Islet of Langerhans (tissue), 1 donor: ENCODE results near the gene USP17L12.
"Not testable (repeated sequence)": the region's sequence is repeated elsewhere in the genome, so short reads cannot be mapped to it uniquely, and the experiment has no call there.

Experiments
- FAIRE-seq: peaks from one replicate; lab custom pipeline; 2011; peaks lifted over from hg19 to GRCh38; lab: Jason Lieb, UNC

The USP17L12 gene, protein sequence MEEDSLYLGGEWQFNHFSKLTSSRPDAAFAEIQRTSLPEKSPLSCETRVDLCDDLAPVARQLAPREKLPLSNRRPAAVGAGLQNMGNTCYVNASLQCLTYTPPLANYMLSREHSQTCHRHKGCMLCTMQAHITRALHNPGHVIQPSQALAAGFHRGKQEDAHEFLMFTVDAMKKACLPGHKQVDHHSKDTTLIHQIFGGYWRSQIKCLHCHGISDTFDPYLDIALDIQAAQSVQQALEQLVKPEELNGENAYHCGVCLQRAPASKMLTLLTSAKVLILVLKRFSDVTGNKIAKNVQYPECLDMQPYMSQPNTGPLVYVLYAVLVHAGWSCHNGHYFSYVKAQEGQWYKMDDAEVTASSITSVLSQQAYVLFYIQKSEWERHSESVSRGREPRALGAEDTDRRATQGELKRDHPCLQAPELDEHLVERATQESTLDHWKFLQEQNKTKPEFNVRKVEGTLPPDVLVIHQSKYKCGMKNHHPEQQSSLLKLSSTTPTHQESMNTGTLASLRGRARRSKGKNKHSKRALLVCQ

DNA sequence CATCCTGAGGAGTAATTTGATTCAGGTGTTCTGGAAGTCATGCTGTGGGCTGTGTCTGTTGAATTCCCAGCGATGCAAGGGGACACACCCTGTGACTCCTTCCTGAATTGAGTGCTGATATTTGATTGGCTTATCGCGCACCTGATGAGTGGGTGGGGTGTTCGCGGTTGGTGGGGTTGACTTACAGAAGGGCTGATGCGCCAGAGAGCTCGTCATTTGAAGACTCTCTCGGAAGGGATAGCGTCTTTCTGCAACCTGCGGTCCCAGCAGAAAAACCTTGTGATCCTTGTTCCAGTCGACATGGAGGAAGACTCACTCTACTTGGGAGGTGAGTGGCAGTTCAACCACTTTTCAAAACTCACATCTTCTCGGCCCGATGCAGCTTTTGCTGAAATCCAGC lies at the start of gene USP17L12:
USP17L12 (plus strand) TSS at position 301 of the 400 bp plus-strand sequence; CDS start at position 301, 0 bp downstream.
- FAIRE-seq = not testable (repeated sequence)

- FAIRE-seq = not testable (repeated sequence)
Observed at GRCh38 chr4:9210357-9210756, 9.6 kb upstream of the USP17L12 start, which contains the start of gene USP17L10. TSS of gene USP17L10 (plus strand) at chr4:9210657. CDS start at chr4:9210657, 0 bp downstream.

DNA sequence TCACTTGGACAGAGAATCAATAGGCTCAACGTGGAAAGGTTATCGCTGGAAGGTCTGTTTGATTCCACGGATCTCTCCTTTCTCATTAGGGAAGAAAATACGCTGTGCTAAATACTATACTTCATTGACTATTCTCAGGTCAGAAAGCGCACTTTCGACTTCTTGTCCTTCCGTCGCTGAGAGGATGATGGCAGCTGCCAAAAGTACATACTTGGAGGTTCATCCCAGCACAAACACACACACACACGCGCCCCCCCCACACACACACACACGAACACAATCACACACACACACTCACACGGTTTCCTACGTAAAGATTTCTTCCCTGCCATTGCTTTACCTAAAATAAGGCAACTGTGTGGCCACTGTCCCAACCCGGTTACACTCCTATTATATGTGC lies 5.3 kb upstream of the USP17L12 start:
- FAIRE-seq = not testable (repeated sequence)

GRCh38 chr4:9215105-9215504 lies 4.8 kb upstream of the USP17L12 start, which contains the start of gene USP17L11:
TSS of gene USP17L11 (plus strand) at chr4:9215405. CDS start at chr4:9215405, 0 bp downstream.
- not testable (repeated sequence) for FAIRE-seq

DNA sequence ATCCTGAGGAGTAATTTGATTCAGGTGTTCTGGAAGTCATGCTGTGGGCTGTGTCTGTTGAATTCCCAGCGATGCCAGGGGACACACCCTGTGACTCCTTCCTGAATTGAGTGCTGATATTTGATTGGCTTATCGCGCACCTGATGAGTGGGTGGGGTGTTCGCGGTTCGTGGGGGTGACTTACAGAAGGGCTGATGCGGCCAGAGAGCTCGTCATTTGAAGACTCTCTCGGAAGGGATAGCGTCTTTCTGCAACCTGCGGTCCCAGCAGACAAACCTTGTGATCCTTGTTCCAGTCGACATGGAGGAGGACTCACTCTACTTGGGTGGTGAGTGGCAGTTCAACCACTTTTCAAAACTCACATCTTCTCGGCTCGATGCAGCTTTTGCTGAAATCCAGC lies 4.6 kb downstream of the USP17L12 start, which contains the start of gene USP17L13:
USP17L13 (plus strand) TSS at position 301 of the 400 bp plus-strand sequence; CDS start at position 301, 0 bp downstream.
- not testable (repeated sequence) for FAIRE-seq

DNA sequence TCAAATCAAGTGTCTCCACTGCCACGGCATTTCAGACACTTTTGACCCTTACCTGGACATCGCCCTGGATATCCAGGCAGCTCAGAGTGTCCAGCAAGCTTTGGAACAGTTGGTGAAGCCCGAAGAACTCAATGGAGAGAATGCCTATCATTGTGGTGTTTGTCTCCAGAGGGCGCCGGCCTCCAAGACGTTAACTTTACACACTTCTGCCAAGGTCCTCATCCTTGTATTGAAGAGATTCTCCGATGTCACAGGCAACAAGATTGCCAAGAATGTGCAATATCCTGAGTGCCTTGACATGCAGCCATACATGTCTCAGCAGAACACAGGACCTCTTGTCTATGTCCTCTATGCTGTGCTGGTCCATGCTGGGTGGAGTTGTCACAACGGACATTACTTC lies 10.3 kb downstream of the USP17L12 start:
- not testable (repeated sequence) for FAIRE-seq

DNA sequence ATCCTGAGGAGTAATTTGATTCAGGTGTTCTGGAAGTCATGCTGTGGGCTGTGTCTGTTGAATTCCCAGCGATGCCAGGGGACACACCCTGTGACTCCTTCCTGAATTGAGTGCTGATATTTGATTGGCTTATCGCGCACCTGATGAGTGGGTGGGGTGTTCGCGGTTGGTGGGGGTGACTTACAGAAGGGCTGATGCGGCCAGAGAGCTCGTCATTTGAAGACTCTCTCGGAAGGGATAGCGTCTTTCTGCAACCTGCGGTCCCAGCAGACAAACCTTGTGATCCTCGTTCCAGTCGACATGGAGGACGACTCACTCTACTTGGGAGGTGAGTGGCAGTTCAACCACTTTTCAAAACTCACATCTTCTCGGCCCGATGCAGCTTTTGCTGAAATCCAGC lies 14.1 kb downstream of the USP17L12 start, which contains the start of gene USP17L15:
USP17L15 (plus strand) TSS at position 301 of the 400 bp plus-strand sequence; CDS start at position 301, 0 bp downstream.
- FAIRE-seq = not testable (repeated sequence)

- FAIRE-seq = not testable (repeated sequence)
Observed at GRCh38 chr4:9238461-9238860, 18.5 kb downstream of the USP17L12 start.

DNA sequence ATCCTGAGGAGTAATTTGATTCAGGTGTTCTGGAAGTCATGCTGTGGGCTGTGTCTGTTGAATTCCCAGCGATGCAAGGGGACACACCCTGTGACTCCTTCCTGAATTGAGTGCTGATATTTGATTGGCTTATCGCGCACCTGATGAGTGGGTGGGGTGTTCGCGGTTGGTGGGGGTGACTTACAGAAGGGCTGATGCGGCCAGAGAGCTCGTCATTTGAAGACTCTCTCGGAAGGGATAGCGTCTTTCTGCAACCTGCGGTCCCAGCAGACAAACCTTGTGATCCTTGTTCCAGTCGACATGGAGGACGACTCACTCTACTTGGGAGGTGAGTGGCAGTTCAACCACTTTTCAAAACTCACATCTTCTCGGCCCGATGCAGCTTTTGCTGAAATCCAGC lies 23.6 kb downstream of the USP17L12 start, which contains the start of gene USP17L17:
USP17L17 (plus strand) TSS at position 301 of the 400 bp plus-strand sequence; CDS start at position 301, 0 bp downstream.
- not testable (repeated sequence) for FAIRE-seq

DNA sequence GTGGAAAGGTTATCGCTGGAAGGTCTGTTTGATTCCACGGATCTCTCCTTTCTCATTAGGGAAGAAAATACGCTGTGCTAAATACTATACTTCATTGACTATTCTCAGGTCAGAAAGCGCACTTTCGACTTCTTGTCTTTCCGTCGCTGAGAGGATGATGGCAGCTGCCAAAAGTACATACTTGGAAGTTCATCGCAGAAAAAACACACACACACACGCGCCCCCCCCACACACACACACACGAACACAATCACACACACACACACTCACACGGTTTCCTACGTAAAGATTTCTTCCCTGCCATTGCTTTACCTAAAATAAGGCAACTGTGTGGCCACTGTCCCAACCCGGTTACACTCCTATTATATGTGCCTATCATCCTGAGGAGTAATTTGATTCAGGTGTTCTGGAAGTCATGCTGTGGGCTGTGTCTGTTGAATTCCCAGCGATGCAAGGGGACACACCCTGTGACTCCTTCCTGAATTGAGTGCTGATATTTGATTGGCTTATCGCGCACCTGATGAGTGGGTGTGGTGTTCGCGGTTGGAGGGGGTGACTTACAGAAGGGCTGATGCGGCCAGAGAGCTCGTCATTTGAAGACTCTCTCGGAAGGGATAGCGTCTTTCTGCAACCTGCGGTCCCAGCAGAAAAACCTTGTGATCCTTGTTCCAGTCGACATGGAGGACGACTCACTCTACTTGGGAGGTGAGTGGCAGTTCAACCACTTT lies 28.2 kb downstream of the USP17L12 start, which contains the start of gene USP17L18:
USP17L18 (plus strand) TSS at position 678 of the 728 bp plus-strand sequence; CDS start at position 678, 0 bp downstream.
- not testable (repeated sequence) for FAIRE-seq

DNA sequence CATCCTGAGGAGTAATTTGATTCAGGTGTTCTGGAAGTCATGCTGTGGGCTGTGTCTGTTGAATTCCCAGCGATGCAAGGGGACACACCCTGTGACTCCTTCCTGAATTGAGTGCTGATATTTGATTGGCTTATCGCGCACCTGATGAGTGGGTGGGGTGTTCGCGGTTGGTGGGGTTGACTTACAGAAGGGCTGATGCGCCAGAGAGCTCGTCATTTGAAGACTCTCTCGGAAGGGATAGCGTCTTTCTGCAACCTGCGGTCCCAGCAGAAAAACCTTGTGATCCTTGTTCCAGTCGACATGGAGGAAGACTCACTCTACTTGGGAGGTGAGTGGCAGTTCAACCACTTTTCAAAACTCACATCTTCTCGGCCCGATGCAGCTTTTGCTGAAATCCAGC lies 33.1 kb downstream of the USP17L12 start, which contains the start of gene USP17L19:
USP17L19 (plus strand) TSS at position 301 of the 400 bp plus-strand sequence; CDS start at position 301, 0 bp downstream.
- FAIRE-seq = not testable (repeated sequence)

GRCh38 chr4:9257824-9258223 lies 37.9 kb downstream of the USP17L12 start, which contains the start of gene USP17L20:
TSS of gene USP17L20 (plus strand) at chr4:9258124. CDS start at chr4:9258124, 0 bp downstream.
- FAIRE-seq = not testable (repeated sequence)

DNA sequence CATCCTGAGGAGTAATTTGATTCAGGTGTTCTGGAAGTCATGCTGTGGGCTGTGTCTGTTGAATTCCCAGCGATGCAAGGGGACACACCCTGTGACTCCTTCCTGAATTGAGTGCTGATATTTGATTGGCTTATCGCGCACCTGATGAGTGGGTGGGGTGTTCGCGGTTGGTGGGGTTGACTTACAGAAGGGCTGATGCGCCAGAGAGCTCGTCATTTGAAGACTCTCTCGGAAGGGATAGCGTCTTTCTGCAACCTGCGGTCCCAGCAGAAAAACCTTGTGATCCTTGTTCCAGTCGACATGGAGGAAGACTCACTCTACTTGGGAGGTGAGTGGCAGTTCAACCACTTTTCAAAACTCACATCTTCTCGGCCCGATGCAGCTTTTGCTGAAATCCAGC lies 42.6 kb downstream of the USP17L12 start, which contains the start of gene USP17L21:
USP17L21 (plus strand) TSS at position 301 of the 400 bp plus-strand sequence; CDS start at position 301, 0 bp downstream.
- not testable (repeated sequence) for FAIRE-seq

- FAIRE-seq = not testable (repeated sequence)
Observed at GRCh38 chr4:9267319-9267718, 47.4 kb downstream of the USP17L12 start, which contains the start of gene USP17L22. TSS of gene USP17L22 (plus strand) at chr4:9267619. CDS start at chr4:9267619, 0 bp downstream.
